Measurements from ENCODE around the gene ST8SIA6. TPM values are rescaled to one million over a fixed set of nuclear protein-coding genes. Genes with fewer than 3 reads are reported as not detected.
"Not testable (repeated sequence)": the region's sequence is repeated elsewhere in the genome, so short reads cannot be mapped to it uniquely, and the experiment has no call there.

The ST8SIA6 gene
- polyA plus RNA-seq, 1 donor: 1.3 TPM

- no peak for DNase-seq (ENCODE audit: low read depth)
These were observed 27.2 kb downstream of the ST8SIA6 start for GRCh38 chr10:17427201-17427600.

DNA sequence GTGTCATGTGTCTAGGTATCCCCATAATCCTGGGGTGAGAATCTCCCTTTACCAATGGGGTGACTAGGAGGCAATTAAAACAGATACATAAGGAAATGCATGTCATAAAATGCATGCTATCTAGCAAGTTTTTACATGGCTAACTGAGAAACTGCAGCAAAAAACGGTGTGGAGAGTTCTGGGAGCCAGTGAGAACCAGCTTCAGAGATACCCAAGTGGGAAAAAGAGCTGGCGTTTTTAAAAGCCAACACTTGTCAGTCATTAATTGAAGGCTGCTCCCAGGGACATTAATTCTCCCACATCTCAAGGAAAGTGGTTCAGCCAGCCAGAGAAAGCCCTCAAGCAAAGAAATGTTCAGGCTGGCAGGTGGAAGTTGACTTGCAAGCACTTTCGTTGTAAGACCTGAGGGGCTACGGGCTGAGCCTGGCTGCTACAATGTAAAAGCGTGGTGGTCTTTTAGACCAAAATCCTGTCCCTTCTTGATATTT is 28.1 kb downstream of the ST8SIA6 start:
- DNase-seq (ENCODE audit: low read depth): no peak

GRCh38 chr10:17425584-17426262 is 28.7 kb downstream of the ST8SIA6 start:
- no peak for DNase-seq (ENCODE audit: low read depth)

- DNase-seq (ENCODE audit: low read depth): no peak
These were observed 30.7 kb downstream of the ST8SIA6 start for GRCh38 chr10:17423632-17424186.

GRCh38 chr10:17422931-17423330 is 31.5 kb downstream of the ST8SIA6 start:
- no peak for DNase-seq (ENCODE audit: low read depth)

DNA sequence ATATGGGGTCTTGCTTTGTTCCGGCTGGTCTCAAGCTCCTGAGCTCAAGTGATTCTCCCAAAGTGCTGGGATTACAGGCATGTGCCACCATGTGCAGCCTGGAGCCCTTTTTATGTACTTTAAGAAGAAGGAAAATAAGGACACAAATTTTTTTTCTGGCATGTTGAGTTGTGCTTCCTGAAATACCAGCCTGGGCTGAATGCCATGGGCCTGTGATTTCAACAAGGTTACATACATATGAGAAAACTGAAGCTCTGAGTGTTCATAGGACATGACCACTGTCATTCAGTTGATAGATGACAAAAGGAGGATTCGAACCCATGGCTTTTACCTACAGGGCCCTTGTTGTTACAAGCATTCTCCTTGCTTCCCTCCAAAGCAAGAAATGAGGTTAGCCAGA is 36.1 kb downstream of the ST8SIA6 start:
- DNase-seq (ENCODE audit: low read depth): no peak

- no peak for DNase-seq (ENCODE audit: low read depth)
These were observed 37.8 kb downstream of the ST8SIA6 start for GRCh38 chr10:17416442-17417211.

DNA sequence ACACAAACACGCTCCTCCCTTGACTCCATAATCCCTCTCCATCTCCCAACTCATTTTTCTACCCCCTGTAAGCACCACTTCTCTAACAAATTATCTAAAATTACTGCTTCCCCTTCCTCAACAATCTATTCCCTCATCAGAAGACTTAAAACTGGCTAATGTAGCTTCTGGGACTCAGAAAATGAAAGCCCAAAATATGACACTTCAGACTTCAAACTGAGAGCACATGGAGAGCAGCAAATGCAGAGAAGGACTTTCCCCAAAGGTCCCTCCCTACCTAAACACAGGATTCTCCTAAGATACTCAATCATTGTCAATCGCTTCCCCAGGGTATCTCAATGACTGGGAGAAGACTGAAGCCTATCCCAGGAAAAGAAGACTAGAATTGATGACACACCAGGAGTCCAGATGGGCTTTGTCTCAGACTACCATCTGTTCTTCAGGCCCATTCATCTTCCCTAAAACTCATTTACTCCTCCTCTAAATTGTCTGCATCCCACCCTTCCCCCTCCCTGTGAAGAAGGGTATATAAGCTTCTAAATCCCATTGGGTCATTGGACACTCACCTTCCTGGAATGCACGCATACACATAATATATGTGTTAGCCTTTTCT is 39.2 kb downstream of the ST8SIA6 start:
- no peak for DNase-seq (ENCODE audit: low read depth)

GRCh38 chr10:17414484-17414883 is 39.9 kb downstream of the ST8SIA6 start:
- DNase-seq (ENCODE audit: low read depth): no peak

- DNase-seq (ENCODE audit: low read depth): no peak
These were observed 40.5 kb downstream of the ST8SIA6 start for GRCh38 chr10:17413876-17414275.

- no peak for DNase-seq (ENCODE audit: low read depth)
These were observed 42.1 kb downstream of the ST8SIA6 start for GRCh38 chr10:17412323-17412722.

DNA sequence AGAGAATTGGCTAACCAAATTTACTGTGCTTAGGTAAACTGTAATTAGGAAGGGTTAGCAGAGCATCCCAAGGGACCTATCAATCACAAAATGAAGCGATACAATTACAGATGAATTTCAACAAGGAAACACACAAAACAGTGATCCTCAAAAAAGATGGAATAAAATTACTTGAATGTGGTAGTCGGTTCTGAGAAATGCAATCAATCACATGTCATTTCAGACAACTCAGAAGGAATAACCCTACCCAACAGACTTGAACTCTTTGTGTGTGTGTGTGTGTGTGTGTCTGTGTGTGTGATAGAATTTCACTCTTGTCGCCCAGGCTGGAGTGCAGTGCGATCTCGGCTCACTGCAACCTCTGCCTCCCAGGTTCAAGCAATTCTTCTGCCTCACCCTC is 43.5 kb downstream of the ST8SIA6 start:
- no peak for DNase-seq (ENCODE audit: low read depth)

GRCh38 chr10:17409170-17409733 is 45.1 kb downstream of the ST8SIA6 start:
- DNase-seq (ENCODE audit: low read depth): no peak

DNA sequence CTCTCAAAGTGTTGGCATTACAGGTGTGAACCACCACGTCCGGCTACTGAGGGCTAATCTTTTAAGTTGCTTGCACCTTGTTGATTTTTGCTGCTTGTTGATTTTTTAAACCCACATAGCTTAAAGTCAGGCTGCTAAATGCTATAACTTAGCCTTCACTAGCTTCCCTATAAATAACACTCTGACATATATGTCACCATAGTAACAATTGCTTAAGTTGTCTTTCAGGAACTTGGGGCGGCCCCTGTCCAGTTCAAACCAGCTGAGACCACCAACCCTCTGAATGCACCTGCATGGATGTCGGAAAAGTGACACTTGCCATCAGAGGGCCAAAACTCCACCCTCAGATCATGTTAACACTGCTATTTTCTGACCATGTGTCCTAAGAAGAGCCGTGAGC is 47.3 kb downstream of the ST8SIA6 start:
- no peak for DNase-seq (ENCODE audit: low read depth)

DNA sequence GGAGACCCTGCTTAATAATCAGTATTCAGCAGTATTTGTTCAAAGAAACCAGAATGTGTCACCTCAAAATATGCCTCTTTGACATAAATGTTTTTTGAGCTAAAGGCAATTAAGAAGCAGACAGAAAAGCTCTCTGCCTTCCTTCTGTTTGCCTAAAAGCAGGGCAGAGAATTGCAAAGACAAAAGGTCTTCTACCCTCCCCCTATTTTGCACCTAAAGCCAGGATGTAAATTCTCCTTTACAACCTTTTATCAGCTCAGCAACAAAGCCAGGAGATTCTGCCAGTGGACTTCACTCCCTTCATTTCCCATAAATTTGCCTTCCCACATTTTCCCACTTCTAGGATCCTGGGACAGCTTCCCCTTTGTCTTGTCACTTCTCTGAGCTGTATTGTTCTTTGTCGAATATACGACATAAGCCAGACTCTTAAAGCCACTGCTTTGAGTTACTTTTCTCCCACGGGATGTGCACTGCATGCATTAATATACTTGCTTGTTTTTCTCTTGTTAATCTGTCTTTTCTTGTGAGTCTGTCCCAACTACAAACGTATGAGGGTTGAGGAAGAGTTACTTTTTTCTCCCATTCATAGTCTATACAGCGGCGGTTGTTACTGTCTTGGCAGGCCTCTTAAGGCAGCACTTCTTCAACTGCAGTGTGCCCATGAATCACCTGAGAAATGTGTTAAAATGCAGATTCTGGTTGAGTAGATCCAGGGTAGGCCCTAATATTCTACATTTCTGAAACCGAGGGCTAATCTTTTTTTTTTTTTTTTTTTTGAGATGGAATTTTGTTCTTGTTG is 48.2 kb downstream of the ST8SIA6 start:
- DNase-seq (ENCODE audit: low read depth): no peak

DNA sequence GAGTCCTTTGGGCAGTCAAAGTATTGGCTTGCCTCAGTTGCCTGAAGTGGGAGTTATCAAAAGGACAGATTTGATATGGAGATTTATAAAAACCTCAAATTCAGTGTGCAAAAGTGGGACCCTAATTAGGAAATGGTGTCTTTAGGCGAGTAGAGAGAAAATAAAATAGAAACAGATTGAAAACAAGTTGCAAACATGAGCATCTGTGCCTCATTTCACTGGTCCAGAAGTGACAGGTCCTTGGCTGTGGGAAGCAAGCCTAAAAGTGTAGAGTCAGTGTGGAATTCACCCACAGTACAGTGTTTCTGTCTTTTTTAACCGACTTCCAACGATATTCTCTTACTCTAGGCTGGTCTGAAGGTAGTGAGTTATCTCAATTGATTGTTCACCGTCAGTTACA is 51.2 kb downstream of the ST8SIA6 start:
- DNase-seq (ENCODE audit: low read depth): no peak

DNA sequence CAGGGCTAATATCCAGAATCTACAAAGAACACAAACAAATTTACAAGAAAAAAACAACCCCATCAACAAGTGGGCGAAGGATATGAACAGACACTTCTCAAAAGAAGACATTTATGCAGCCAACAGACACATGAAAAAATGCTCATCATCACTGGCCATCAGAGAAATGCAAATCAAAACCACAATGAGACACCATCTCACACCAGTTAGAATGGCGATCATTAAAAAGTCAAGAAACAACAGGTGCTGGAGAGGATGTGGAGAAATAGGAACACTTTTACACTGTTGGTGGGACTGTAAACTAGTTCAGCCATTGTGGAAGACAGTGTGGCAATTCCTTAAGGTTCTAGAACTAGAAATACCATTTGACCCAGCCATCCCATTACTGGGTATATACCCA is 52.4 kb downstream of the ST8SIA6 start:
- not testable (repeated sequence) for DNase-seq (ENCODE audit: low read depth)

DNA sequence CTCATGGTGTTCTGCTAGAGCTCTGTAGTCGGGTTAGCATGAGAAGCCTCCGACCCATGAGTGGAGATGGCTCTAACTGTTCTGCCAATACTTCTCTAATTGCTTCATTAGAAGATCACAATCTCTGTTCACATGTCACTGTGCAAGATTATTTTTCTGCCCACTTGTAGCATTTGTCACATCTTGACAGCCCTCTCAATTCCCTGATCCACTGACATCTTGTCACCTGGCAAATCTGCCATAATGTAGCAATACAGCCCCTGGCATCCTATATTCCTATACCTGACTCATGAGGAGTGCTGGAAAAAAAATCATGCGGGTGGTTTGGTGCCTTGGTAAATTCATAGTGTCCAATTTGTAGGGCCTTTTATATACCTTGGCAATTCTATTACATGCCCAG is 58.4 kb downstream of the ST8SIA6 start:
- DNase-seq (ENCODE audit: low read depth): no peak

DNA sequence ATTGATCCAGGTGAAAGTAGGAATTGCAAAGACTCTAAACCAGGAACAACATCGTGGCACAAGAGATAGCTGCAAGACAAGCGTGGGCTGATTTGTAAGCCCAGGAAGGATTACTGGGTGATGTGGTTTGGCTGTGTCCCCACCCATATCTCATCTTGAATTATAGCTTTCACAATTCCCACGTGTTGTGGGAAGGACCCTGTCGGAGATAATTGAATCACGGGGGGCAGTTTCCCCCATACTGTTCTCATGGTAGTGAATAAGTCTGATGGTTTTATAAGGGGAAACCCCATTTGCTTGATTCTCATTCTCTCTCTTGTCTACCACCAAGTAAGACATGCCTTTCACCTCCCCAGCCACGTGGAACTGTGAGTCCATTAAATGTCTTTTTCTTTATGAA is 59.5 kb downstream of the ST8SIA6 start:
- no peak for DNase-seq (ENCODE audit: low read depth)

DNA sequence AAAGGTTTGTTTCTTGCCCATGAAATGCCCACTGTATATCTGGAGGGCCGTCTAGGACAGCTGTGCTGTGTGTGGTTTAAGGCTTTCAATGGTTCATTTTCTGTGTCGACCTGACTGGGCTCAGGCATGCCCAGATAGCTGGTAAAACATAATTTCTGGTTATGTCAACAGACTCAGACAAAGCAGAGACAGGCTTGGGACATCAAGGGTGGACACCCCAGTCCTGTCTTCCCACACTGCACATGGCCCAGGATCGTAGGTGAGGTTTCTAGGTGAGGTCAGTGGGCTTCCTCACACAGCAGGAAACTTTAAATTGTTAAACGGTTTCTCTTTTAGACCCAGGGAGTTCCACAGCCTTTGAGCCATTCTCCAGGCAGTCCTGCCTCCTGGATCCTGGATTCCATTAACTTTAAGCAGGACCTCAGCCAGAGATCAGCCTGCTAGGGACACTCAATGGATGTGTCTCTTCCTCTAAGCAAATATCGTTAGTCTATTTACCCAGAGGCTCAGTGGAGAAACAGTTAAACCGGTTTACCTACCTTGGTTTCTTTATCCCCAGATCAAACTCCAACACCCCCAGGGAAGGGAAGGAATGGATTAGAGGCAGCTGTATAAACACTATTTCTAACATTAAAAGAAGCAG is 66.4 kb downstream of the ST8SIA6 start:
- no peak for DNase-seq (ENCODE audit: low read depth)

DNA sequence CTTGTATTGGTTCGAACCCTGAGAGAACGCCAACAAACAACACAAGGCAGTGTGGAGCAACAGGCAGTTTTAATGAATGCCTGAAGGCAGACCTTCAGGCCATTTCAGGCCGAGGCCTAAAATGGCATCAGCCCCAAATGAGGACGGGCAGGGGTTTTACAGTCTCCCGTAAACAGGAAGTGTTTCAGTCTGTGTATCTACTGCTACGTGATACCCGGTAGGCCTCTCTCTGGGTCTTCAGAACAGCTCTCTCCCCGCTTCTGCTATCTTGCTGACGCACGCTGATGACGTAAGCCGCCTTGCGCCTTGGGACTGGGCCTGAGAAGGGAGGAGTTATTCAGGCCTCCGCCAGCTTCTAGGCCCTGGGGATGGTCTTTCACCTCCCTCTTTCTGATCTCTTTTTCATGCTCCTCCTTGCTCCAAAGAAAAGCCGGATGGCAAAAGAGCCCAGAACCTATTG is 67.7 kb downstream of the ST8SIA6 start:
- DNase-seq (ENCODE audit: low read depth): no peak

Measured in forelimb muscle (tissue), 1 donor.